Measurements from ENCODE around the gene ZG16B.

The ZG16B gene

GRCh38 chr16:2818272-2818876 lies 11.7 kb upstream of the ZG16B start:
- WGBS, 2 experiments (ENCODE audit: insufficient coverage in 2 of 2): 90 to 96% methylated on average over 6 to 10 of the region's 10 CpGs
- no peak overlapping the region for H3K4me3 ChIP-seq (ENCODE audit: extremely low read depth, insufficient read depth, low read length, poor library complexity, severe bottlenecking)
- no peaks in the 10 kb centered on the region for H3K4me1 ChIP-seq (ENCODE audit: control insufficient read depth, insufficient read depth, low read length, poor library complexity, severe bottlenecking)
- no peaks in the 10 kb centered on the region for H3K9me3 ChIP-seq (ENCODE audit: control insufficient read depth, low read length)
- no peaks in the 10 kb centered on the region for H3K36me3 ChIP-seq (ENCODE audit: control insufficient read depth, insufficient read depth, low read length)
- no peak overlapping the region for H3K27ac ChIP-seq (ENCODE audit: low read depth, low read length, severe bottlenecking)

GRCh38 chr16:2819179-2819938 lies 10.7 kb upstream of the ZG16B start:
- Histone ChIP-seq H3K4me3 (ENCODE audit: extremely low read depth, insufficient read depth, low read length, poor library complexity, severe bottlenecking) (no peak overlapping the region), H3K4me1 (ENCODE audit: control insufficient read depth, insufficient read depth, low read length, poor library complexity, severe bottlenecking) (no peaks in the 10 kb centered on the region), H3K9me3 (ENCODE audit: control insufficient read depth, low read length) (no peaks in the 10 kb centered on the region), H3K27ac (ENCODE audit: low read depth, low read length, severe bottlenecking) (no peak overlapping the region), H3K36me3 (ENCODE audit: control insufficient read depth, insufficient read depth, low read length) (no peaks in the 10 kb centered on the region)
- WGBS, 2 experiments (ENCODE audit: insufficient coverage in 2 of 2): 82 to 84% methylated on average over 10 to 12 of the region's 18 CpGs

- 76 to 77% methylated on average over 13 to 17 of the region's 17 CpGs for WGBS, 2 experiments (ENCODE audit: insufficient coverage in 2 of 2)
- H3K4me1 ChIP-seq (ENCODE audit: control insufficient read depth, insufficient read depth, low read length, poor library complexity, severe bottlenecking): no peaks in the 10 kb centered on the region
- H3K9me3 ChIP-seq (ENCODE audit: control insufficient read depth, low read length): no peaks in the 10 kb centered on the region
- no peak overlapping the region for H3K4me3 ChIP-seq (ENCODE audit: extremely low read depth, insufficient read depth, low read length, poor library complexity, severe bottlenecking)
- H3K27ac ChIP-seq (ENCODE audit: low read depth, low read length, severe bottlenecking): no peak overlapping the region
- H3K36me3 ChIP-seq (ENCODE audit: control insufficient read depth, insufficient read depth, low read length): no peaks in the 10 kb centered on the region
Measured at GRCh38 chr16:2819939-2820835, 9.9 kb upstream of the ZG16B start.

GRCh38 chr16:2820836-2821486 lies 9.1 kb upstream of the ZG16B start:
- Histone ChIP-seq H3K27ac (ENCODE audit: low read depth, low read length, severe bottlenecking) (no peak overlapping the region), H3K36me3 (ENCODE audit: control insufficient read depth, insufficient read depth, low read length) (no peaks in the 10 kb centered on the region), H3K9me3 (ENCODE audit: control insufficient read depth, low read length) (no peaks in the 10 kb centered on the region), H3K4me1 (ENCODE audit: control insufficient read depth, insufficient read depth, low read length, poor library complexity, severe bottlenecking) (no peaks in the 10 kb centered on the region), H3K4me3 (ENCODE audit: extremely low read depth, insufficient read depth, low read length, poor library complexity, severe bottlenecking) (no peak overlapping the region)
- 83 to 91% methylated on average over 9 to 10 of the region's 14 CpGs for WGBS, 2 experiments (ENCODE audit: insufficient coverage in 2 of 2)

- no peak overlapping the region for H3K4me3 ChIP-seq (ENCODE audit: extremely low read depth, insufficient read depth, low read length, poor library complexity, severe bottlenecking)
- no peak overlapping the region for H3K27ac ChIP-seq (ENCODE audit: low read depth, low read length, severe bottlenecking)
- H3K9me3 ChIP-seq (ENCODE audit: control insufficient read depth, low read length): no peaks in the 10 kb centered on the region
- H3K4me1 ChIP-seq (ENCODE audit: control insufficient read depth, insufficient read depth, low read length, poor library complexity, severe bottlenecking): no peaks in the 10 kb centered on the region
- 67 to 84% methylated on average over 3 to 7 of the region's 9 CpGs for WGBS, 2 experiments (ENCODE audit: insufficient coverage in 2 of 2)
- no peaks in the 10 kb centered on the region for H3K36me3 ChIP-seq (ENCODE audit: control insufficient read depth, insufficient read depth, low read length)
Measured at GRCh38 chr16:2821487-2822157, 8.5 kb upstream of the ZG16B start.

GRCh38 chr16:2822158-2822495 lies 8.0 kb upstream of the ZG16B start:
- 88 to 90% methylated on average over 2 to 4 of the region's 8 CpGs for WGBS, 2 experiments (ENCODE audit: insufficient coverage in 2 of 2)
- Histone ChIP-seq H3K9me3 (ENCODE audit: control insufficient read depth, low read length) (no peaks in the 10 kb centered on the region), H3K4me3 (ENCODE audit: extremely low read depth, insufficient read depth, low read length, poor library complexity, severe bottlenecking) (no peak overlapping the region), H3K36me3 (ENCODE audit: control insufficient read depth, insufficient read depth, low read length) (no peaks in the 10 kb centered on the region), H3K27ac (ENCODE audit: low read depth, low read length, severe bottlenecking) (no peak overlapping the region), H3K4me1 (ENCODE audit: control insufficient read depth, insufficient read depth, low read length, poor library complexity, severe bottlenecking) (no peaks in the 10 kb centered on the region)

- no peaks in the 10 kb centered on the region for H3K36me3 ChIP-seq (ENCODE audit: control insufficient read depth, insufficient read depth, low read length)
- no peaks in the 10 kb centered on the region for H3K4me1 ChIP-seq (ENCODE audit: control insufficient read depth, insufficient read depth, low read length, poor library complexity, severe bottlenecking)
- H3K27ac ChIP-seq (ENCODE audit: low read depth, low read length, severe bottlenecking): no peak overlapping the region
- no peaks in the 10 kb centered on the region for H3K9me3 ChIP-seq (ENCODE audit: control insufficient read depth, low read length)
- WGBS, 2 experiments (ENCODE audit: insufficient coverage in 2 of 2): 83 to 98% methylated on average over 3 to 4 of the region's 4 CpGs
- H3K4me3 ChIP-seq (ENCODE audit: extremely low read depth, insufficient read depth, low read length, poor library complexity, severe bottlenecking): no peak overlapping the region
Measured at GRCh38 chr16:2822496-2822895, 7.6 kb upstream of the ZG16B start.

GRCh38 chr16:2824626-2825025 lies 5.5 kb upstream of the ZG16B start:
- Histone ChIP-seq H3K36me3 (ENCODE audit: control insufficient read depth, insufficient read depth, low read length) (no peaks in the 10 kb centered on the region), H3K27ac (ENCODE audit: low read depth, low read length, severe bottlenecking) (no peak overlapping the region), H3K4me3 (ENCODE audit: extremely low read depth, insufficient read depth, low read length, poor library complexity, severe bottlenecking) (no peak overlapping the region), H3K9me3 (ENCODE audit: control insufficient read depth, low read length) (no peaks in the 10 kb centered on the region), H3K4me1 (ENCODE audit: control insufficient read depth, insufficient read depth, low read length, poor library complexity, severe bottlenecking) (no peaks in the 10 kb centered on the region)
- WGBS, 2 experiments (ENCODE audit: insufficient coverage in 2 of 2): 79 to 91% methylated on average over 6 to 8 of the region's 10 CpGs

- H3K9me3 ChIP-seq (ENCODE audit: control insufficient read depth, low read length): no peaks in the 10 kb centered on the region
- WGBS, 2 experiments (ENCODE audit: insufficient coverage in 2 of 2): 78 to 87% methylated on average over 8 to 17 of the region's 26 CpGs
- H3K4me1 ChIP-seq (ENCODE audit: control insufficient read depth, insufficient read depth, low read length, poor library complexity, severe bottlenecking): no peaks in the 10 kb centered on the region
- H3K36me3 ChIP-seq (ENCODE audit: control insufficient read depth, insufficient read depth, low read length): no peaks in the 10 kb centered on the region
- no peak overlapping the region for H3K4me3 ChIP-seq (ENCODE audit: extremely low read depth, insufficient read depth, low read length, poor library complexity, severe bottlenecking)
- H3K27ac ChIP-seq (ENCODE audit: low read depth, low read length, severe bottlenecking): no peak overlapping the region
Measured at GRCh38 chr16:2825049-2825742, 4.9 kb upstream of the ZG16B start.

GRCh38 chr16:2825906-2826305 lies 4.2 kb upstream of the ZG16B start:
- 90 to 92% methylated on average over 8 to 10 of the region's 11 CpGs for WGBS, 2 experiments (ENCODE audit: insufficient coverage in 2 of 2)
- no peak overlapping the region for H3K27ac ChIP-seq (ENCODE audit: low read depth, low read length, severe bottlenecking)
- no peaks in the 10 kb centered on the region for H3K9me3 ChIP-seq (ENCODE audit: control insufficient read depth, low read length)
- H3K4me3 ChIP-seq (ENCODE audit: extremely low read depth, insufficient read depth, low read length, poor library complexity, severe bottlenecking): no peak overlapping the region
- H3K4me1 ChIP-seq (ENCODE audit: control insufficient read depth, insufficient read depth, low read length, poor library complexity, severe bottlenecking): no peaks in the 10 kb centered on the region
- H3K36me3 ChIP-seq (ENCODE audit: control insufficient read depth, insufficient read depth, low read length): no peaks in the 10 kb centered on the region

Measured in mesodermal cell (in vitro differentiated cells).